GM19043 (cell line): ENCODE data around the gene ST6GALNAC6.
"Not testable (repeated sequence)": the region's sequence is repeated elsewhere in the genome, so short reads cannot be mapped to it uniquely, and the experiment has no call there.

ENCODE experiments used
- ATAC-seq: cut with Tn5 transposase; IDR thresholded peaks from one replicate; pipeline ENCODE4 v1.9.1; 2021; ENCODE audit warnings: low read depth; ENCODE audit not compliant: unreplicated experiment

The ST6GALNAC6 gene

DNA sequence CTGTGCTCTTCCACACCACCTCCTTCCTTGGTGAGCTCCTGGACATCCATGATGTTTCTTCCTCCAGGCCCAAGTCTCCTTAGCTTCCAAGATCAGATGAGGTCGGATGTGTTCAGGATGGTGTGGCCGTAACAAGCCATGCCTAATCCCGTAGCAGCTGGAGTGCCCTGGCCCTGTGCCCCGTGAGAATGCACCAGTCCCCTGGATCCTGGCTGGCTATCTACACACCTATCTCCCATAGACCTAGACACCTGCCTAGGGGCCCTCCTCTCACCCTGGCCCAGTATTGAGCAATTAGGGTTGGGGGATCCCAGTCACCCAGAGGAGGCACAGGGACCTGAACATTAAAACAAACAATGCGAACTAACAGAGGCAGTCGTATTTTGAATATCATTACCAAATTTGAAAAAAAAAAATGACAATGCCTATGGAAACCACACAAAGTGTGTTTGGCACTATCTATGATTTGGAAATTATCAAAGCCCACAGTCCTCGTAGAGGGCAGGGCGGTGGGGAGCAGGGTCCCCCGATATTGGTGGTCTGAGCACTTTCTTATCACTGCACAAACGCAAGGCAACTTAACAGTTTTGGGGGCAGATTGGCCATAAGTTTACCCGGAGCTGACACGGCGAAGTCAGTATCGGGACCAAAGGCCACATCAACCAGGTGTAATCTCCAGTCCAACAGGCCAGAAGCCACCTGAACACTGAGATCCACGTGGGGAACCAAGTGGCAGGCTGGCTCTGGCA lies 58.1 kb downstream of the ST6GALNAC6 start:
- no peak for ATAC-seq

- ATAC-seq = no peak
Observed at GRCh38 chr9:127838375-127839078, 60.9 kb downstream of the ST6GALNAC6 start.

GRCh38 chr9:127837346-127837745 lies 62.1 kb downstream of the ST6GALNAC6 start:
- no peak for ATAC-seq

DNA sequence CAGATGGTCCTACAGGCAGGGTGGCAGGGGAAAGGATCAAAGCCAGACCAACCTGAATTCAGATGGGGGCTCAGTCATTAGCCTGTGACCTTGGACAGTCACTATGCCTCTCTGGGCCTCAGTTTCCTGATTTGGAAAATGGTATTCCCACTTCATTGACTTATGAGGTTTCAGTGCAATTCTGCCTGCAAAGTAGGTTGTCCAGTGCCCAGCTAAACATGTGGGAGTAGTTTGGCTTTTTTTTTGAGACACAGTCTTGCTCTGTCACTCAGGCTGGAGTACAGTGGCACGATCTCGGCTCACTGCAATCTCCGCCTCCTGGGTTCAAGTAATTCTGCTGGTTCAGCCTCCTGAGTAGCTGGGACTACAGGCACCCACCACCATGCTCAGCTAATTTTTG lies 62.8 kb downstream of the ST6GALNAC6 start:
- ATAC-seq = not testable (repeated sequence)

- no peak for ATAC-seq
Observed at GRCh38 chr9:127835991-127836516, 63.3 kb downstream of the ST6GALNAC6 start.
